ENCODE measurements around the gene RSBN1. TPM values are rescaled to one million over a fixed set of nuclear protein-coding genes. Genes with fewer than 3 reads are reported as not detected.
A peak's percentile ranks its signal among the peaks of the same experiment; 100 is the strongest.

The RSBN1 gene
- total RNA-seq, 1 donor from 2014 or later: 40.1 TPM

GRCh38 chr1:113714606-113715269 is 97.5 kb downstream of the RSBN1 start:
- no peak overlapping the region for H3K4me3 ChIP-seq
- no peak overlapping the region for H2AFZ ChIP-seq (replicated peaks)
- peaks cover 30% of the 10 kb centered on the region for H3K9me3 Mint-ChIP-seq
- H3K4me3 Mint-ChIP-seq: no peak overlapping the region
- H3K79me2 ChIP-seq (ENCODE audit: low read depth): peaks cover 3% of the 10 kb centered on the region
- no peak overlapping the region for H3K27ac ChIP-seq
- H3K9me3 ChIP-seq (ENCODE audit: low read depth): peaks cover 7% of the 10 kb centered on the region
- H3K36me3 Mint-ChIP-seq: peaks cover 60% of the 10 kb centered on the region
- no peaks in the 10 kb centered on the region for H3K27me3 ChIP-seq
- TF ChIP-seq CTCF (IDR thresholded peaks at IDR 0.05) (peak; percentile 42), EZH2 (IDR thresholded peaks at IDR 0.05) (no peak), EZH2phosphoT487 (IDR thresholded peaks at IDR 0.05) (no peak)
- H3K4me2 ChIP-seq: no peak overlapping the region
- no peak overlapping the region for H3K27ac Mint-ChIP-seq
- H3K36me3 ChIP-seq: peaks cover 27% of the 10 kb centered on the region
- no peaks in the 10 kb centered on the region for H4K20me1 ChIP-seq (ENCODE audit: low read depth)
- no peaks in the 10 kb centered on the region for H3F3A ChIP-seq (ENCODE audit: low read depth)
- H3K9ac ChIP-seq: no peak overlapping the region
- peak; percentile 31 for DNase-seq (ENCODE audit: low spot score)
- H3K4me1 Mint-ChIP-seq: no peaks in the 10 kb centered on the region
- H3K4me1 ChIP-seq: no peaks in the 10 kb centered on the region
- no peaks in the 10 kb centered on the region for H3K27me3 Mint-ChIP-seq (ENCODE audit: insufficient read depth, low read depth)

Other genes starting within 250 kb of the RSBN1 start
- 50.7 and 76.8 TPM in 2 replicates for gene PHTF1, start 53.0 kb downstream of the RSBN1 start, total RNA-seq (ENCODE audit: low replicate concordance)
- not detected in 2 replicates for gene PTPN22, start 59.2 kb upstream of the RSBN1 start, total RNA-seq (ENCODE audit: low replicate concordance)
- gene BCL2L15, start 75.1 kb upstream of the RSBN1 start, total RNA-seq (ENCODE audit: low replicate concordance): 0.04 and 0.31 TPM in 2 replicates
- gene AP4B1, start 92.3 kb upstream of the RSBN1 start, total RNA-seq (ENCODE audit: low replicate concordance): 13.1 and 27.7 TPM in 2 replicates
- 8.0 and 11.9 TPM in 2 replicates for gene DCLRE1B, start 92.8 kb upstream of the RSBN1 start, total RNA-seq (ENCODE audit: low replicate concordance)
- gene HIPK1, start 116.8 kb upstream of the RSBN1 start, total RNA-seq (ENCODE audit: low replicate concordance): 37.1 and 41.3 TPM in 2 replicates
- gene OLFML3, start 167.0 kb upstream of the RSBN1 start, total RNA-seq (ENCODE audit: low replicate concordance): 13.4 and 19.3 TPM in 2 replicates

Measured in neural progenitor cell (in vitro differentiated cells).